Epithelial cell of prostate (primary cell): ENCODE results near the gene RERE.
A peak's percentile ranks its signal among the peaks of the same experiment; 100 is the strongest.

ENCODE experiments used
- DNase-seq: peaks from one replicate; pipeline ENCODE4 v3.0.0-alpha.2; 2011; ENCODE audit warnings: low read depth, low spot score
- H3K27ac ChIP-seq: fragments of 450-650 bp; 2 replicates; pipeline ENCODE4 v1.5.1; 2017; ENCODE audit warnings: mild to moderate bottlenecking

RERE gene

DNA sequence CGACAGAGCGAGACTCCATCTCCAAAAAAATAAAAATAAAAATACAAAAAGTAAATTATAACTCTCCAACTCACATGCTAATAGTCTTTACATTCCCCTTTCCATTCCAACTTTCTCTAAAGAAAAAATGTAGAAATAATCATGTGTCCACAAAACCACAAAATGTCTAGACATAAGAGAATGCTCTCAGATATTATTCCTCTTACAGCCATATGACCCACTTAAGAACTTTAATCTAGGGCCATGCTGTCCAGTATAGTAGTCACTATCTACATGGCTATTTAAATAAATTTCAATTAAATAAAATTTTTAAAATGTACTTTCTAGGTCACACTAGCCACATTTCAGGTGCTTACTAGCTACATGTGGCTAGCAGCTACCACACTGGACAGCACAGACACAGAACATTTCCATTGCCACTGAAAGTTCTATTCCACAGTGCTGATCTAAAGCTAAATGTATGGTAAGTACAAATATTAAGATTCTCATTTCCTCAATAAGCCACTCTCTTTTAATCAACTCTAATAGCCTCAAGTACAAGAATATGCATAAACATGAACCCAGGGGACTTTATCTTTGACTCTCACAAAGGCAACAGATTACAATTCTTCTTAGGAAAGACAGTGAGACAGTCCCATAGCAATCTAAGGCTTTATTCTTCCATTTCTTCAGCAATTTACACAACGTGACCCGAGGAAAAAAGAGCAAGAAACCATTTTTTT lies 138.6 kb downstream of the RERE start:
- no peak overlapping the region for H3K27ac ChIP-seq
- DNase-seq = no peak

DNA sequence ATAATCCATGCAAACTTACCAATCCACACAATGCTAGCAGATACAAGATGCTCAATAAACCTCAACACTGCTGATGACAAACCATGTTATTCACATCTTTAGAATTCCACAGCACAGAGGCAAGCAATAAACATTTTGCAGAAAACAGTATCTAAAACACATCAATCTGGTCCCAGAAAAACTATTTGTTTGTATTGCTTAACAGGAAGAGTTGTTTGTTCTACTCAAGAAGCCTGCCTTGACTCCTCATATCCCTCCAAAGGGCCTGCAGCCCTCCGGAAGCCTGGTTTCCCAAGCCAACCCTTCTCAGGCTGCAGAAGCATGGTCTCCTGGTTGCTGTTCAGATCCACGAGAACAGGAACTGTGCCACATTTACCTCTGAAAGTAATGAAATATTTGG lies 139.7 kb downstream of the RERE start:
- no peak overlapping the region for H3K27ac ChIP-seq
- DNase-seq = no peak

DNA sequence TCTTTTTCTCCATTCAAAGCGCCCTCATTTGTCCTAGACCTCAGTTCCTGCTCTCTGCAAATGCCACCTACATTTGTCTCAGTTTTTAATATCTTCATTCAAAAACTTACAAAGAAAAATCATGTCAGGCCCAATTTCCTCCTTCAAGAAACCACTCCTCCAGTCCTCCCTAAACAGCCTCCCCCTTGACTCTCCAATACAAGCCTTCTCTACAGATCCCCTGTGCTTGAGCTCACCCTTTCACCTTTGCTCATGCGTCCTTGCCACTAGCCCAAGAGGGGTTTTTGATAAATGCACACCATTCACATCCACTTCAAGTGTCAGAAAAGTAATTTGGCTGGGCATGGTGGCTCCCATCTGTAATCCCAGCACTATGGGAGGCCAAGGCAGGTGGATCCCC lies 140.6 kb downstream of the RERE start:
- H3K27ac ChIP-seq = no peak overlapping the region
- DNase-seq = no peak

- DNase-seq = no peak
- no peak overlapping the region for H3K27ac ChIP-seq
These were observed 141.4 kb downstream of the RERE start for GRCh38 chr1:8676072-8676471.

GRCh38 chr1:8674912-8675311 lies 142.5 kb downstream of the RERE start:
- no peak for DNase-seq
- no peak overlapping the region for H3K27ac ChIP-seq

GRCh38 chr1:8674481-8674880 lies 143.0 kb downstream of the RERE start:
- H3K27ac ChIP-seq = no peak overlapping the region
- no peak for DNase-seq

- DNase-seq = no peak
These were observed 146.0 kb downstream of the RERE start for GRCh38 chr1:8671306-8671917.

GRCh38 chr1:8670371-8670818 lies 147.0 kb downstream of the RERE start:
- no peak for DNase-seq
- peak overlapping the region; percentile 49 for H3K27ac ChIP-seq

More at GRCh38 chr1:8671306-8671917, 146.0 kb downstream of the RERE start:
- peak overlapping the region; percentile 49 for H3K27ac ChIP-seq

DNA sequence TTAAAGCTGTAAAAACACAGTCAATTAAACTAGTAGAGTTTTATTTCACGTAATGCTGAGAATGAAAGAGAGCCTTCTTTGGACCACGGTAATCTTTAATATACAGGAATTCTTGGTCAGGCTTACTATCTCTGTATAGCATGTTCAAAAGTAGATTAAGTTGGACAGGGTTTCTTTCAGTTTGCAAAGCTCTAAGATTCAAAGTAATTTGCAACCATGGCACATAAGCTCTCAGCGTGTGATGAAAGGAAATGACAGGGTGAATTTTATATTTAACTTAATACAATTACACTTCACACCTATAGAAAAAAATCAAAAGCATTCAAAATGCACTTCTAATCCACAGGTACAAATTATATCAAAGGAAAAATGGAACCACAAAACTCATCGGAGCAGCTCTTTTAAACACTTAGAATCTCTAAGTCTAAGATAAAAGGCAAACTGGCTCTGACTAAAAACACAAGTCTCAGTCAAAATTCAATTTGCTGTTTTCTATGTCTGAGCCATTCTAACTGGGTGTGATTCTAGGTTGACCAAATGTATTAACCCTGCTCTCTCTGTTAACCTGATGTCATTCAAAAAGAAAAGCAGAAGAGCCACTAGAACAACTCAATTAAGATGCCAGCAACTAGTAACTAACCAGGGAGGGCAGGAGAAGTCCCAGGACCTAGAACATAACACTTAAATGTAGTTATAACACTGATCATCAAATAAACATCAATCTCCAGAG lies 147.7 kb downstream of the RERE start:
- H3K27ac ChIP-seq = peak overlapping the region; percentile 49
- DNase-seq = no peak

GRCh38 chr1:8667869-8668594 lies 149.4 kb downstream of the RERE start:
- no peak for DNase-seq

GRCh38 chr1:8666389-8667167 lies 150.9 kb downstream of the RERE start:
- H3K27ac ChIP-seq = no peak overlapping the region
- no peak for DNase-seq

More at GRCh38 chr1:8667869-8668594, 149.4 kb downstream of the RERE start:
- no peak overlapping the region for H3K27ac ChIP-seq

- H3K27ac ChIP-seq = no peak overlapping the region
These were observed 151.6 kb downstream of the RERE start for GRCh38 chr1:8665833-8666232.

GRCh38 chr1:8664887-8665286 lies 152.6 kb downstream of the RERE start:
- no peak for DNase-seq
- H3K27ac ChIP-seq = no peak overlapping the region

More at GRCh38 chr1:8665833-8666232, 151.6 kb downstream of the RERE start:
- DNase-seq = no peak

- H3K27ac ChIP-seq = peak overlapping the region; percentile 97
- no peak for DNase-seq
These were observed 153.5 kb downstream of the RERE start for GRCh38 chr1:8663915-8664329.

- peak overlapping the region; percentile 97 for H3K27ac ChIP-seq
- no peak for DNase-seq
These were observed 154.2 kb downstream of the RERE start for GRCh38 chr1:8663090-8663802.

GRCh38 chr1:8662380-8663072 lies 154.9 kb downstream of the RERE start:
- peak; percentile 39 for DNase-seq
- H3K27ac ChIP-seq = peak overlapping the region; percentile 97

GRCh38 chr1:8661185-8662110 lies 156.0 kb downstream of the RERE start:
- H3K27ac ChIP-seq = peak overlapping the region; percentile 97
- peak; percentile 51 for DNase-seq
